Ishikawa (cell line): ENCODE measurements around the gene NTNG1.

ENCODE experiments used
- CEBPB ChIP-seq: IDR thresholded peaks from 2 replicates; pipeline ENCODE4 v1.6.1; 2012
- CREB1 ChIP-seq: IDR thresholded peaks from 2 replicates; pipeline ENCODE4 v1.6.1; 2012; ENCODE audit warnings: low read depth
- EGR1 ChIP-seq: IDR thresholded peaks from 2 replicates; pipeline ENCODE4 v1.6.1; 2012
- EP300 ChIP-seq: IDR thresholded peaks from 2 replicates; pipeline ENCODE4 v1.6.1; 2012; ENCODE audit warnings: borderline replicate concordance
- FOXM1 ChIP-seq: IDR thresholded peaks from 2 replicates; pipeline ENCODE4 v1.6.1; 2012; ENCODE audit warnings: low read depth, borderline replicate concordance
- NFIC ChIP-seq: IDR thresholded peaks from 2 replicates; pipeline ENCODE4 v1.6.1; 2012
- RAD21 ChIP-seq: IDR thresholded peaks from 2 replicates; pipeline ENCODE4 v1.6.1; 2012; ENCODE audit warnings: low read depth
- REST ChIP-seq: IDR thresholded peaks from 2 replicates; pipeline ENCODE4 v1.6.1; 2012; ENCODE audit warnings: low read depth, mild to moderate bottlenecking
- TAF1 ChIP-seq: IDR thresholded peaks from 2 replicates; pipeline ENCODE4 v1.6.1; 2012; ENCODE audit warnings: low read depth, mild to moderate bottlenecking
- TCF12 ChIP-seq: IDR thresholded peaks from 2 replicates; pipeline ENCODE4 v1.6.1; 2012; ENCODE audit warnings: low read depth
- TEAD4 ChIP-seq: IDR thresholded peaks from 2 replicates; pipeline ENCODE4 v1.6.1; 2012
- USF1 ChIP-seq: IDR thresholded peaks from 2 replicates; pipeline ENCODE4 v1.6.1; 2012
- YY1 ChIP-seq: IDR thresholded peaks from 2 replicates; pipeline ENCODE4 v1.6.1; 2012; ENCODE audit warnings: low read depth
- ZBTB7A ChIP-seq: IDR thresholded peaks from 2 replicates; pipeline ENCODE4 v1.6.1; 2012; ENCODE audit warnings: low read depth
- TF ChIP-seq, protein P1 (sequence below): IDR thresholded peaks from 2 replicates; pipeline ENCODE4 v1.6.1; 2012

Gene NTNG1

DNA sequence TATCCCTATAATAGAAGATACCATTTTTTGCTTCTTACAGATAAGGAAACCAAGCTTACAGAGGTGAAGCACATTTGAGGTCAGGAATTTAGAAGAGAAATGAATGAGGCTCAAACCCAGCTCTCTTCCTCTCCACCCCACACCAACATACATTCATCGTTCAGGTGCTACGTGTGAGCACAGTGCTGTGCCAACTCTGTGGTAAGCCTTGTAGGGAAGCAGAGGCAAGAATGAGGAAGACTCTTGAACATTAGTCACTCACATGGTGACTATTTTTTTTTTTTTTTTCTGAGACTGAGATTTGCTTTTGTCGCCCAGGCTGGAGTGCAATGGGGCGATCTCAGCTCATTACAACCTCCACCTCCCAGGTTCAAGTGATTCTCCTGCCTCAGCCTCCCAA is 314.0 kb downstream of the NTNG1 start:
- TF ChIP-seq TCF12 (no peak), ZBTB7A (no peak), CEBPB (no peak), USF1 (no peak), FOXM1 (no peak), NFIC (no peak), EP300 (no peak), TAF1 (no peak), TEAD4 (no peak)
- TF ChIP-seq, protein P1, sequence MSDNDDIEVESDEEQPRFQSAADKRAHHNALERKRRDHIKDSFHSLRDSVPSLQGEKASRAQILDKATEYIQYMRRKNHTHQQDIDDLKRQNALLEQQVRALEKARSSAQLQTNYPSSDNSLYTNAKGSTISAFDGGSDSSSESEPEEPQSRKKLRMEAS, result no peak

GRCh38 chr1:107457989-107458388 is 317.1 kb downstream of the NTNG1 start:
- TF ChIP-seq RAD21, result no peak
- no peak for TF ChIP-seq EP300
- no peak for TF ChIP-seq TAF1
- TF ChIP-seq FOXM1, result no peak
- TF ChIP-seq TEAD4, result no peak
- TF ChIP-seq ZBTB7A, result no peak
- TF ChIP-seq, protein P1, result no peak
- no peak for TF ChIP-seq NFIC
- no peak for TF ChIP-seq TCF12
- TF ChIP-seq CREB1, result no peak
- TF ChIP-seq USF1, result no peak
- TF ChIP-seq REST, result no peak
- no peak for TF ChIP-seq EGR1
- TF ChIP-seq CEBPB, result no peak
- no peak for TF ChIP-seq YY1

DNA sequence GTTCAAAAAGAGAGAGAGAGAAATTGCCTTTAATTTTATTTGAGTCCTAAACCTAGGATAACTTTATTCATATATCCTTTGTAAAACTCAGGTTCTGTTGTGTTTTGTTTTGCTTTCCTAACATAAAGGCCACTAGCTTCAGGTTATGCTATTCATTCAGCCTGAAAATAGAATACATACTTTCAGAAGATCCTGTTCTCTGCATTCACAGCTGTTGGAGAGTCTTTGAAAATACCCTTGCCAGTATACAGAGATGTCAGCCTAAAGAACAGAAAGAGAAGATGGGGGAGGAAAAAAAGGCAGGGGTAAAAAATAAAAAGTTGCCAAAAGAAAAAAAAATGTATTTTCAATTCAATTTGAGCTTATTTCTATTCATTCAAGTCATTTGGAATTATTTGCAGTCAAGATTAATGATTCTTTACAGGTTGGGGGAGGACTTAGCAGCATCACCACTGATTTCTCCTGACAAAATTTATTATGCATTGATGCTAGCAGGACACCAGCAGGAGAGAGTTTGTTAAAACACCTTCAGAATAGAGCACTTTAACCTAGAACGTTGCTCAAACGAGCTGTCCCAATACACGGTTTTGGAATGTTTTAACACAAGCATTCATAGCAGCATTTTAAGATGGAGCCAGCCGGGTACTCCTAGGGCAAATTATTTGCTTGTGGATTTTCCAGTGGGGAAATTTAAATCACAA is 318.5 kb downstream of the NTNG1 start:
- TF ChIP-seq TCF12 (no peak), NFIC (no peak), EP300 (no peak), CREB1 (no peak), RAD21 (no peak), USF1 (no peak), TEAD4 (no peak), REST (no peak), CEBPB (no peak), FOXM1 (no peak), EGR1 (no peak), ZBTB7A (no peak), YY1 (no peak), TAF1 (no peak)
- TF ChIP-seq, protein P1, result no peak

GRCh38 chr1:107460035-107460434 is 319.2 kb downstream of the NTNG1 start:
- TF ChIP-seq TAF1, result no peak
- no peak for TF ChIP-seq CREB1
- no peak for TF ChIP-seq EP300
- no peak for TF ChIP-seq ZBTB7A
- TF ChIP-seq NFIC, result no peak
- TF ChIP-seq, protein P1, result no peak
- TF ChIP-seq TEAD4, result no peak
- TF ChIP-seq USF1, result no peak
- no peak for TF ChIP-seq FOXM1
- TF ChIP-seq TCF12, result no peak
- TF ChIP-seq RAD21, result no peak
- no peak for TF ChIP-seq REST
- no peak for TF ChIP-seq CEBPB
